Choroid plexus epithelial cell (primary cell): Measurements from ENCODE around the gene RUNX2.
"Not testable (repeated sequence)": the region's sequence is repeated elsewhere in the genome, so short reads cannot be mapped to it uniquely, and the experiment has no call there.

Experiments used
- DNase-seq: peaks from one replicate; pipeline ENCODE4 v3.0.0-alpha.2; 2010; ENCODE audit warnings: low read depth
- H3K4me3 ChIP-seq: 2 replicates; pipeline ENCODE4 v1.5.1; 2011; ENCODE audit warnings: low read depth, mild to moderate bottlenecking, control low read depth, low read length, moderate library complexity
- CTCF ChIP-seq: conservative IDR thresholded peaks from 2 replicates; pipeline ENCODE4 v1.5.1; 2011; ENCODE audit warnings: low read depth, mild to moderate bottlenecking, control low read depth, inconsistent platforms, low read length, moderate library complexity

The RUNX2 gene

DNA sequence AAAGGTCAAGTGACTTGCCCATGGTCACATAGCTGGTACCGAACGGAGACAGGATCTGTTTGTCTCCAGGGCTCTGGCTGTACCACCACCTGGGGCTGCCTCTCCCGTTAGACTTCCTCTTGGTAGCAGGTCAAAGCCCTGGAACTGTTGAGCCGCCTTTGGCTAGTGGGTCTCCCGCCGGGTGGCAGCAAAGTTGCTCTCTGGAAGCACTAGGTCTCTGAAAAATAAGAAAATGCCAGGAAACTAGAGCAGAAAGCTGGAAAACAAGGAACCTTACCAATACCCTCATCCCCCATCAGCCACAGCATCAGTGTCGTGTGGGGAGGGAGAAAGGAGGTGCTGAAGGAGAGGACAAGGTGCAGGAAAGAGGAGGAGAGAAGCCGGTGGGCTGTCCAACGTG, 340.6 kb downstream of the RUNX2 start:
- DNase-seq, result no peak
- no peak for TF ChIP-seq CTCF
- H3K4me3 ChIP-seq, result no peak overlapping the region

GRCh38 chr6:45673167-45673566, 345.0 kb downstream of the RUNX2 start:
- not testable (repeated sequence) for DNase-seq, H3K4me3 ChIP-seq

- not testable (repeated sequence) for H3K4me3 ChIP-seq
Measured at GRCh38 chr6:45675166-45675565, 347.0 kb downstream of the RUNX2 start.

GRCh38 chr6:45675634-45676033, 347.5 kb downstream of the RUNX2 start:
- no peak overlapping the region for H3K4me3 ChIP-seq
- no peak for DNase-seq
- no peak for TF ChIP-seq CTCF

More at GRCh38 chr6:45675166-45675565, 347.0 kb downstream of the RUNX2 start:
- DNase-seq, result not testable (repeated sequence)

GRCh38 chr6:45676380-45676779, 348.2 kb downstream of the RUNX2 start:
- no peak overlapping the region for H3K4me3 ChIP-seq
- TF ChIP-seq CTCF, result no peak
- no peak for DNase-seq

GRCh38 chr6:45677381-45678284, 349.5 kb downstream of the RUNX2 start:
- H3K4me3 ChIP-seq, result no peak overlapping the region
- no peak for TF ChIP-seq CTCF
- DNase-seq, result peak; percentile 64

GRCh38 chr6:45678285-45678607, 350.1 kb downstream of the RUNX2 start:
- no peak overlapping the region for H3K4me3 ChIP-seq
- no peak for TF ChIP-seq CTCF
- DNase-seq, result no peak

DNA sequence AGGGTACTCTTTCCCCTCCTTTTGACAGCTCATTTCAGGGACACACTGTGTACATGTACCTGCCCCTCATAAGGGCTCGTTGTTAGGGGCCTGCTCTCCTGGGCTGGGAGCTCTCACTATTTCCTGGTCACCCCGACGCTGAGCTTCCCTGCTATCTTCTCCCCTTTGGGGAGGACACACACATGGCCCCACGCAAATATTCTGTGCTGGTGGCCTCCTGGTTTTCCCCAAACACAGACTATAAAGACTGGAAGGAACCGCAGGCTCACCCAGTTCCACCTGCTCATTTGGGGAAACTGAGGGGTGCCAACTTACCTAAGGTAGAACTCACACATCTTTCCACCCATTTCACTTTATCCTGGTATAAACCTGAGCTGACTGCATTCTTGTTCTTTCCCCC, 351.0 kb downstream of the RUNX2 start:
- TF ChIP-seq CTCF, result no peak
- DNase-seq, result no peak
- no peak overlapping the region for H3K4me3 ChIP-seq
